Measurements from ENCODE around the gene LEPROT.

Gene LEPROT

DNA sequence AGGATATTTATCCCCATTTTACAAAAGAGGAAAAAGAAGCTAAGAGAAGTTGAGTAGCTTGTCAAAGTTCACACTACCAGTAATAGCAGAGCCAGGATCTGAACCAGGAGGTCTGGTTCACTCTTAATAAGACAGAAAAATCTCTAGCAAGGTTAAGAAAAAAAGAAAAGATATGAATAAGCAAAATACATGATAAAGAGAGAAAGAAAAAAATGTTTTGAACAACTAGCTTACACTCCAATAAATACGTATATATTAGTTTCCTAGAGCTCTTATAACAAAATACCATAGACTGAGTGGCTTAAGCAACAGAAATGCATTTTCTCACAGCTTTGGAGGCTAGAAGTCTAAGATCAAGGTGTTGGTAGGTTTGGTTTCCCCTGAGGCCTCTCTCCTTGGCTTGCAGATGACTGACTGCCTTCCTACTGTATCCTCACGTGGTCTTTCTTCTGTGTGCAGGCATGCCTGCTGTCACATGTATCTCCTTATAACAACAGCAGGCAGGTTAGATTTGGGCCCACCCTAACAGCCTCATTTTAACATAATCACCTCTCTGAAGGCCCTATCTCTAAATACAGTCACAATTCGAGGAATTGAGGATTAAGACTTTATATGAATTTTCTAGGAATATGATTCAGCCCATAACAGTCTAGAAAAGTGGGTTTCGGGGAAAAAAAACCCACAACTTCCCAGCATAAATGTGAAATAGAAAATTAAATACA, 60.4 kb downstream of the LEPROT start:
- H3K36me3 ChIP-seq (ENCODE audit: control insufficient read depth in 4 of 4, insufficient read depth in 4 of 4, low read length in 3 of 4) = no peaks in the 10 kb centered on the region
- peak in 1 of 3 donors; percentile 8 for DNase-seq
- CTCF ChIA-PET = no interaction called here
- no peak overlapping the region for H3K4me3 ChIP-seq (ENCODE audit: control insufficient read depth in 1 of 7, extremely low read depth in 1 of 7, insufficient read depth in 4 of 7, low read depth in 2 of 7, low read length in 6 of 7)
- H3K27me3 ChIP-seq (replicated peaks in 2 of 5; ENCODE audit: control insufficient read depth in 4 of 5, insufficient read depth in 5 of 5, low read length in 4 of 5) = no peaks in the 10 kb centered on the region
- 100% methylated on average over 1 of the region's 4 CpGs for WGBS (ENCODE audit: insufficient coverage)
- POLR2A ChIA-PET = no interaction called here
- H3K9me3 ChIP-seq (ENCODE audit: control extremely low read depth in 1 of 5, control insufficient read depth in 4 of 5, insufficient read depth in 2 of 5, low read depth in 1 of 5, low read length in 4 of 5) = no peaks in the 10 kb centered on the region
- peak overlapping the region in 1 of 2 experiments; percentile 62 for H3K27ac ChIP-seq (ENCODE audit: insufficient read depth in 1 of 2, low read depth in 1 of 2, low read length in 2 of 2, poor library complexity in 1 of 2, severe bottlenecking in 2 of 2)
- H3K4me1 ChIP-seq (ENCODE audit: control extremely low read depth in 1 of 4, control insufficient read depth in 4 of 4, insufficient read depth in 4 of 4, low read length in 3 of 4) = no peaks in the 10 kb centered on the region

- CTCF ChIA-PET = no interaction called here
- WGBS (ENCODE audit: insufficient coverage) = 100% methylated on average over 4 of the region's 8 CpGs
- POLR2A ChIA-PET = no interaction called here
- H3K27me3 ChIP-seq (replicated peaks in 2 of 5; ENCODE audit: control insufficient read depth in 4 of 5, insufficient read depth in 5 of 5, low read length in 4 of 5) = no peaks in the 10 kb centered on the region
- no peak overlapping the region for H3K27ac ChIP-seq (ENCODE audit: insufficient read depth in 1 of 2, low read depth in 1 of 2, low read length in 2 of 2, poor library complexity in 1 of 2, severe bottlenecking in 2 of 2)
- no peaks in the 10 kb centered on the region for H3K4me1 ChIP-seq (ENCODE audit: control extremely low read depth in 1 of 4, control insufficient read depth in 4 of 4, insufficient read depth in 4 of 4, low read length in 3 of 4)
- no peaks in the 10 kb centered on the region for H3K36me3 ChIP-seq (ENCODE audit: control insufficient read depth in 4 of 4, insufficient read depth in 4 of 4, low read length in 3 of 4)
- no peaks in the 10 kb centered on the region for H3K9me3 ChIP-seq (ENCODE audit: control extremely low read depth in 1 of 5, control insufficient read depth in 4 of 5, insufficient read depth in 2 of 5, low read depth in 1 of 5, low read length in 4 of 5)
- H3K4me3 ChIP-seq (ENCODE audit: control insufficient read depth in 1 of 7, extremely low read depth in 1 of 7, insufficient read depth in 4 of 7, low read depth in 2 of 7, low read length in 6 of 7) = no peak overlapping the region
- no peak for DNase-seq
Observed at GRCh38 chr1:65483993-65484754, 63.7 kb downstream of the LEPROT start.
